ENCODE data around the gene MCTP1.

MCTP1 gene

GRCh38 chr5:95022967-95023695 lies 261.8 kb downstream of the MCTP1 start:
- no peaks in the 10 kb centered on the region for H3K27me3 ChIP-seq (ENCODE audit: low read depth, low read length)
- no peak overlapping the region for H3K4me2 ChIP-seq (ENCODE audit: low read length)
- no peak for TF ChIP-seq CTCF (IDR thresholded peaks at IDR 0.05; ENCODE audit: low read depth, low read length)
- no peak for TF ChIP-seq EZH2phosphoT487 (IDR thresholded peaks at IDR 0.05; ENCODE audit: low read depth)
- H3K36me3 ChIP-seq (replicated peaks; ENCODE audit: low read depth, low read length), result no peaks in the 10 kb centered on the region
- H3K79me2 ChIP-seq (ENCODE audit: low read length), result no peaks in the 10 kb centered on the region
- H3K9me3 ChIP-seq (ENCODE audit: insufficient read depth, low read length), result no peaks in the 10 kb centered on the region
- no peak overlapping the region for H3K27ac ChIP-seq (ENCODE audit: low read length)
- H2AFZ ChIP-seq (ENCODE audit: low read depth, low read length), result no peak overlapping the region
- no peak overlapping the region for H3K4me3 ChIP-seq (ENCODE audit: low read length)
- peaks cover 15% of the 10 kb centered on the region for H3K4me1 ChIP-seq (ENCODE audit: low read length)
- H4K20me1 ChIP-seq (ENCODE audit: insufficient read depth, low read length), result no peaks in the 10 kb centered on the region
- no peak overlapping the region for H3K9ac ChIP-seq (ENCODE audit: low read length)

- H3K4me2 ChIP-seq (ENCODE audit: low read length), result peak overlapping the region; percentile 28
- TF ChIP-seq EZH2phosphoT487 (IDR thresholded peaks at IDR 0.05; ENCODE audit: low read depth) (no peak), CTCF (IDR thresholded peaks at IDR 0.05; ENCODE audit: low read depth, low read length) (no peak)
Measured at GRCh38 chr5:95020345-95020744, 264.5 kb downstream of the MCTP1 start.

GRCh38 chr5:95018946-95019345 lies 265.9 kb downstream of the MCTP1 start:
- no peak overlapping the region for H3K27ac ChIP-seq (ENCODE audit: low read length)
- H3K9me3 ChIP-seq (ENCODE audit: insufficient read depth, low read length), result no peaks in the 10 kb centered on the region
- no peak for TF ChIP-seq EZH2phosphoT487 (IDR thresholded peaks at IDR 0.05; ENCODE audit: low read depth)
- no peak for TF ChIP-seq CTCF (IDR thresholded peaks at IDR 0.05; ENCODE audit: low read depth, low read length)
- no peak overlapping the region for H2AFZ ChIP-seq (ENCODE audit: low read depth, low read length)
- H3K79me2 ChIP-seq (ENCODE audit: low read length), result no peaks in the 10 kb centered on the region
- no peak overlapping the region for H3K9ac ChIP-seq (ENCODE audit: low read length)
- H3K4me2 ChIP-seq (ENCODE audit: low read length), result no peak overlapping the region
- no peaks in the 10 kb centered on the region for H4K20me1 ChIP-seq (ENCODE audit: insufficient read depth, low read length)
- peaks cover 15% of the 10 kb centered on the region for H3K4me1 ChIP-seq (ENCODE audit: low read length)
- H3K36me3 ChIP-seq (replicated peaks; ENCODE audit: low read depth, low read length), result no peaks in the 10 kb centered on the region
- no peak overlapping the region for H3K4me3 ChIP-seq (ENCODE audit: low read length)
- no peaks in the 10 kb centered on the region for H3K27me3 ChIP-seq (ENCODE audit: low read depth, low read length)

More at GRCh38 chr5:95020345-95020744, 264.5 kb downstream of the MCTP1 start:
- Histone ChIP-seq H3K4me3 (ENCODE audit: low read length) (no peak overlapping the region), H3K36me3 (replicated peaks; ENCODE audit: low read depth, low read length) (no peaks in the 10 kb centered on the region), H3K27me3 (ENCODE audit: low read depth, low read length) (no peaks in the 10 kb centered on the region), H2AFZ (ENCODE audit: low read depth, low read length) (no peak overlapping the region), H4K20me1 (ENCODE audit: insufficient read depth, low read length) (no peaks in the 10 kb centered on the region), H3K27ac (ENCODE audit: low read length) (no peak overlapping the region), H3K79me2 (ENCODE audit: low read length) (no peaks in the 10 kb centered on the region), H3K9ac (ENCODE audit: low read length) (no peak overlapping the region), H3K9me3 (ENCODE audit: insufficient read depth, low read length) (no peaks in the 10 kb centered on the region), H3K4me1 (ENCODE audit: low read length) (peaks cover 15% of the 10 kb centered on the region)

- Histone ChIP-seq H2AFZ (ENCODE audit: low read depth, low read length) (no peak overlapping the region), H3K27ac (ENCODE audit: low read length) (no peak overlapping the region), H3K36me3 (replicated peaks; ENCODE audit: low read depth, low read length) (no peaks in the 10 kb centered on the region), H3K4me3 (ENCODE audit: low read length) (no peak overlapping the region), H3K9me3 (ENCODE audit: insufficient read depth, low read length) (no peaks in the 10 kb centered on the region), H3K4me1 (ENCODE audit: low read length) (peaks cover 15% of the 10 kb centered on the region), H3K79me2 (ENCODE audit: low read length) (no peaks in the 10 kb centered on the region), H3K4me2 (ENCODE audit: low read length) (no peak overlapping the region), H3K9ac (ENCODE audit: low read length) (no peak overlapping the region), H4K20me1 (ENCODE audit: insufficient read depth, low read length) (no peaks in the 10 kb centered on the region), H3K27me3 (ENCODE audit: low read depth, low read length) (no peaks in the 10 kb centered on the region)
- TF ChIP-seq EZH2phosphoT487 (IDR thresholded peaks at IDR 0.05; ENCODE audit: low read depth) (no peak), CTCF (IDR thresholded peaks at IDR 0.05; ENCODE audit: low read depth, low read length) (no peak)
Measured at GRCh38 chr5:95018511-95018910, 266.4 kb downstream of the MCTP1 start.

All from OCI-LY3 (cell line).